GM06990 (cell line): ENCODE results near the gene BEST3.

Source experiments
- DNase-seq: peaks from one replicate; pipeline ENCODE4 v3.0.0-alpha.2; 2011; ENCODE audit not compliant: insufficient read length; ENCODE audit errors: extremely low read depth
- H3K27me3 ChIP-seq: replicated peaks from 2 replicates; pipeline ENCODE4 v1.6.0; 2011; ENCODE audit warnings: low read length; ENCODE audit not compliant: control insufficient read depth, insufficient read depth
- H3K36me3 ChIP-seq: 2 replicates; pipeline ENCODE4 v1.5.1; 2011; ENCODE audit warnings: low read length; ENCODE audit not compliant: control insufficient read depth, insufficient read depth
- H3K4me3 ChIP-seq: replicated peaks from 2 replicates; pipeline ENCODE4 v1.5.1; 2011; ENCODE audit warnings: low read depth, mild to moderate bottlenecking, control low read depth, low read length
- CTCF ChIP-seq: IDR thresholded peaks from 2 replicates; pipeline ENCODE4 v1.5.1; 2011; ENCODE audit warnings: low read length, control low read depth, mild to moderate bottlenecking, inconsistent platforms; ENCODE audit not compliant: insufficient read depth, poor library complexity, severe bottlenecking

The BEST3 gene

DNA sequence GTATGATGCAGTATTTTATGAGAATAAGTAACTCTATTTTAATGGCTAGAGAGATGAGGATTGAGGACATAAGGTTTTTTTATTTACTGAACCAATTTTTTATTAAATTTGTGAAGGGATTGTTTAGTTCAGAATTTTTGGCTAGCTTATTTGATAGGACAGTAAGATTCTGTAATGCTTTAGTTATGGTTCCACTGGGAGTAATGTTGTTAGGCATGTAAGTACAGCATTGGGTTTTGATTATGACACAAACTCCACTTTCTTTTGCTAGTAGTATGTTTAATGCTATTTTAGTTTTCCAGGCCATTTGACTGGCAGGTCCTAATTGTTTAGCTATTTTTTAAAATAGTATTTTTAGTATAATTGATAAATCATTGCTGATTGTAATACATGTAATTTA, 54.6 kb downstream of the BEST3 start:
- Histone ChIP-seq H3K36me3 (no peaks in the 10 kb centered on the region), H3K27me3 (no peaks in the 10 kb centered on the region), H3K4me3 (no peak overlapping the region)
- DNase-seq, result no peak
- TF ChIP-seq CTCF, result no peak

DNA sequence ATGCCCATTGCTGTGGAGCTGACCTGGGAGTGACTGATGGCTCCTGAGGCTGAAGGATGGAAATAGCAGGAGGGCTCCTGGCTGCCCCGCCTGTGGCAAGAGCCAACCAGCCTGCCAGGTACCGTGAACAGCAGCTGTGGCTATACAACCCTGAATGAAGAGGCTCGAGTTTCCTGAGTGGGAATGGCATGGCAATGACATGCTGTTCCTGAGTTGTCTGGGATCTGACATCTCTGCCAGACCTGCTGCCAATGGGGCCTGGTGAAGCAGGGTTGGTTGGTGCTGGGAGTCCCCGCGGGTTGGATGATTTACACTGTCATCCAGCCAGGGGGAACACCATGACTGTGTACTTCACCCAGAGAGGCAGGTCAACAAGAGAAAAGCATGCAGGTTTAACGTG, 56.6 kb downstream of the BEST3 start:
- no peaks in the 10 kb centered on the region for H3K36me3 ChIP-seq
- TF ChIP-seq CTCF, result no peak
- H3K4me3 ChIP-seq, result no peak overlapping the region
- no peak for DNase-seq
- no peaks in the 10 kb centered on the region; the same call in none of the 2 replicates for H3K27me3 ChIP-seq

- no peak for DNase-seq
- no peaks in the 10 kb centered on the region for H3K36me3 ChIP-seq
- H3K4me3 ChIP-seq, result no peak overlapping the region
- no peak for TF ChIP-seq CTCF
- no peaks in the 10 kb centered on the region; the same call in none of the 2 replicates for H3K27me3 ChIP-seq
Measured at GRCh38 chr12:69641546-69641945, 57.6 kb downstream of the BEST3 start.

DNA sequence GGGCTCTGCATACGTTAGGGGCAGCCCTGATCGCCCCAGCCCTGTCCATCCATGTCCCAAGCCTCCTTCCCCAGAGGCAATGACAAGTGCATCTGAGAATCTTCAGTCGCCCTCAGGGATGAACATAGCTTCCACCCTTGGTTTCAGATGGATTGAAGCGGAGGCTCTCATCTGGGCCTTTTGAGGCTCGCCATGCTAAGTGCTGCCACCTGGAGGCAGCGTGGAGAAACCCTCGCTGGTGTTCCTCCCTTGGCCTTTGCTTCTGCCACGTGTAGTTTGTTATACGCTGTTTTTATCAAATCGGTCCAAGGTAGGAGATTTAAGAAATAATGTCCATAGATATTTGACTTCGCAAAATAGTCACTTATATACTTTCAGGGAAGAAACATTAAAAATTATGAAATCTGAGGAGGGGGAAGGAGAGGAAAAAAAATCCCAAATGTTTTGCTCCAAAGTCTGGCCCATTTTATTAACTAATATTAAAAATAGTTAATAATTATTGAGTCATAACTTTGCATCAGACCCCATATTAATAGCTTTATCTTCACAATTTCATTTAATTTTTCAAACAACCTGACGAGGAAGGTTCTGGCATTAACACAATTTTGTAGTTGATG, 59.6 kb downstream of the BEST3 start:
- Histone ChIP-seq H3K27me3 (no peaks in the 10 kb centered on the region; the same call in none of the 2 replicates), H3K36me3 (no peaks in the 10 kb centered on the region), H3K4me3 (no peak overlapping the region)
- peak; percentile 18 for DNase-seq
- peak; percentile 93 for TF ChIP-seq CTCF

DNA sequence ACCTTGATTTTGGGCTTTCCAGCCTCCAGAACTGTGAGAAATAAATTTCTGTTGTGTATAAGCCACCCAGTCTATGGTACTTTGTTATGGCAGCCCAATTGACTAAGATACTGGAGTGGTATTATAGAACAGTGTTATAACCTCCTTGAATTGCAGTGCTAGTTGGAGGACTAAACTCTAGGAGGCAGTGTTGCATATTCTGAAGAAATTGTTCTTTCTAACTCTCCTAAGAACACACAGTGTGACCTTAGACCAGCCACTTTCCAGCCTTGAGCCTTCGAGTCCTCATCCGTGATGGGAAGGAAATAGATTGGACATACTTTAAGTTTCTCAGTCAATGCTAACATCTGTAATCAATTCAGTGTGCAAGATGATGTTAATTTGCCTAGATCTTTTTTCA, 66.0 kb downstream of the BEST3 start:
- Histone ChIP-seq H3K36me3 (no peaks in the 10 kb centered on the region), H3K4me3 (no peak overlapping the region), H3K27me3 (no peaks in the 10 kb centered on the region)
- no peak for DNase-seq
- peak; percentile 27 for TF ChIP-seq CTCF

- H3K27me3 ChIP-seq, result no peaks in the 10 kb centered on the region
- no peaks in the 10 kb centered on the region for H3K36me3 ChIP-seq
- H3K4me3 ChIP-seq, result no peak overlapping the region
- peak; percentile 24 for TF ChIP-seq CTCF
- DNase-seq, result no peak
Measured at GRCh38 chr12:69630191-69630590, 68.9 kb downstream of the BEST3 start.
